ENCODE data around the gene TMEM82. TPM values are rescaled to one million over a fixed set of nuclear protein-coding genes. Genes with fewer than 3 reads are reported as not detected.

The TMEM82 gene
- not detected in 2 replicates for total RNA-seq

GRCh38 chr1:15742339-15742801, at the start of gene TMEM82:
TMEM82 (plus strand) TSS chr1:15742499; CDS start chr1:15742560, 61 bp downstream.

GRCh38 chr1:15736038-15736891, 6.0 kb upstream of the TMEM82 start, which contains the start of gene SLC25A34:
SLC25A34 (plus strand) TSS chr1:15736258; CDS start chr1:15736486, 228 bp downstream.

GRCh38 chr1:15758343-15758931, 16.1 kb downstream of the TMEM82 start, which contains the start of gene FBLIM1:
FBLIM1 (plus strand) TSS chr1:15758795; CDS start chr1:15764984, 6,189 bp downstream.

Other genes starting within 250 kb of the TMEM82 start
- gene CASP9, start 218.3 kb upstream of the TMEM82 start, total RNA-seq, result 10.5 and 15.1 TPM in 2 replicates
- gene DNAJC16, start 215.7 kb upstream of the TMEM82 start, total RNA-seq, result 17.3 and 20.6 TPM in 2 replicates
- gene AGMAT, start 157.4 kb upstream of the TMEM82 start, total RNA-seq, result 0.16 and 0.36 TPM in 2 replicates
- gene DDI2, start 125.0 kb upstream of the TMEM82 start, total RNA-seq, result 6.6 and 7.8 TPM in 2 replicates
- 27.3 and 48.0 TPM in 2 replicates for gene PLEKHM2, start 58.2 kb upstream of the TMEM82 start, total RNA-seq
- 0.32 and 0.54 TPM in 2 replicates for gene SLC25A34, start 6.2 kb upstream of the TMEM82 start, total RNA-seq
- gene FBLIM1, start 16.3 kb downstream of the TMEM82 start, total RNA-seq, result 149 and 191 TPM in 2 replicates
- gene UQCRHL, start 65.2 kb downstream of the TMEM82 start, total RNA-seq, result 1.9 and 2.7 TPM in 2 replicates
- 8.7 and 15.4 TPM in 2 replicates for gene SPEN, start 105.2 kb downstream of the TMEM82 start, total RNA-seq
- gene ZBTB17, start 233.6 kb downstream of the TMEM82 start, total RNA-seq, result 13.7 and 16.5 TPM in 2 replicates

Measured in cardiac atrium fibroblast (primary cell).